GM19452 (cell line): Measurements from ENCODE around the gene PROB1.
A peak's percentile ranks its signal among the peaks of the same experiment; 100 is the strongest.
"Not testable (repeated sequence)": the region's sequence is repeated elsewhere in the genome, so short reads cannot be mapped to it uniquely, and the experiment has no call there.

Experiments
- ATAC-seq: cut with Tn5 transposase; IDR thresholded peaks from one replicate; pipeline ENCODE4 v1.9.1; 2021; ENCODE audit not compliant: unreplicated experiment

Gene PROB1

DNA sequence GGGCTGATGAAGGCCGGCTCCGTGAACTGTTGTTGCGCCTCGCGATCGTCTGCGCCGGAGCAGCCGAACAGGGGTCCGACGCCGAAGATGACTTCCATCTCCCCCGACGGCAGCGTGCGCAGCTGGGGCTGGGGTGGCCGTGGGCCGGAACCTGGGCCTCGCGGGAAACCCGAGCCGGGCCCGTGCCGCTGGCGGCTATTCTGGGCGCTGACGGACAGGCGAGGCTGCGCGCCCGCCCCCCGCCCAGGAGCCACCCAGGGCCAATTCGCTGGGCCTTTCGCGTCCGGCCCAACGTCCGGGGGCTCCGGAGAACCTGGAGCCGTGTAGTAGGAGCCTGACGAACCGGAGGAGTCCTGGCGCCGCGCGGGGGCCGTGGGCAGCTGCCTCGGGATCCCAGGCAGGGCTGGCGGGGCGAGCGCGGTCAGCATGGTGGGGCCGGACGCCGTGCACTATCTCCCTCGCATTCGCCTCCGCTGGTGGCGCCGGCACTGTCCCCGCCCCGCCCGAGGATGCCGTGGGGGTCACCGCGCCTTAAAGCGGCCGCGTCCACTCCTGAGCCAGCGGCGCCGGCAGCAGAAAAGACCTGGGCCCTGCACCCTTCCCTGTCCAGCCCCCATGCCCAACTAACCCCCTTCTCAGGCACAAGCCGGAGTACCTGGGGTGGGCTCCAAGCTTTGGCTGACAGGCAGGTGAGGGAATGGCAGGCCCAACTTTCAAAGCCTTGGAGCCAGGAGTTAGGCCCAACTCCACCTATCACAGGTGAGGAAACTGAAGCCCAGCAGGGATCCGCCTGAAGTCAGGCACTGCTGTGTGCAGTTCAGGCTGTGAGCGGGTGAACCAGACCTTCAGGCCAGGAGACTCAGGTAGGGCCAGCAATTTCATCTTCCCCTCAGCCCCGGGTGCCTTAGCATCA lies at the start of gene PROB1:
TSS of gene PROB1 (minus strand) at position 451 of the 913 bp plus-strand sequence. CDS start at position 428, 23 bp downstream.
- no peak for ATAC-seq

DNA sequence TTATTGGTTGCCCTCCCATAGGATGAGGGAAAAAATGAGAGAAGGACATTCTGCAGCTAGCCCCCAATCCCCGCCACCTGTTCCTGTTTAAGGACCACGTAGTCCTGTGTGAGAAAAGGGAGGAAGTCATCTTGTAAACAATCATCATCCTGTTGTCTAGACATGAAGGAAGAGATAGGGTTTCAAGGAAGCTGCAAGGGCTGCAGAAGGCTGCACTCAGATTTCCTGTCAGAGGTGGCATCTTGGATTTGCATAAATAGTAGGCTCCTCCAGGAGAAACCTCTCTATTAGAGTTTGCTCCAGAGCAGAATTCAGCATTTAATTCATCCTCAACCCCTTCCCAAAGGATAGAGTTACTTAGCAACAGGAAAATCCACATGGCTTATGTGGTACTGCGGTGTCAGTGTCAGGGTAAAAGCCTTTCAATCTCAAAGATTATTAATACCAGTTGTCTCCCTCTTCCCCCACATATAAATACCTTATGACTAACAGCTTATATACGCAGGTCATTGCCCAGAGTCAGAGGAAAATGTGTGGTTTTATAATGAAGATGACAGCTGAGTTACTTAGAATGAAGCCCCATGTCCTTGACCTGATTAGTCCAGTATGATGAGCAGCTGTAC lies 49.0 kb upstream of the PROB1 start:
- no peak for ATAC-seq

DNA sequence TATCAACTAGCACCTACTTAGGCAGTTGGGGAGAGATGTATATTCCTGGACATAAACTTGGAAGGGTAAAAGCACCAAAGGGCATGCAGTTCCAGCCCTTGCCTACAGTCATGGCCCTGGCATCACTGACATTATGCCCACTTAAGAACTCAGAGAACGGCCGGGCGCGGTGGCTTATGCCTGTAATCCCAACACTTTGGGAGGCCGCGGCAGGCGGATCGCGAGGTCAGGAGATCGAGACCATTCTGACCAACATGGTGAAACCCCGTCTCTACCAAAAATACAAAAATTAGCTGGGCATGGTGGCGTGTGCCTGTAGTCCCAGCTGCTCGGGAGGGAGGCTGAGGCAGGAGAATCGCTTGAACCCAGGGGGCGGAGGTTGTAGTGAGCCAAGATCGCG lies 45.5 kb upstream of the PROB1 start:
- ATAC-seq: not testable (repeated sequence)

- ATAC-seq: peak; percentile 91
Measured at GRCh38 chr5:139439013-139439903, 44.4 kb upstream of the PROB1 start, which contains the start of gene DNAJC18. Gene DNAJC18 (minus strand): TSS chr5:139439525. CDS start chr5:139439445, 80 bp downstream.

GRCh38 chr5:139438707-139439012 lies 43.8 kb upstream of the PROB1 start:
- no peak for ATAC-seq

DNA sequence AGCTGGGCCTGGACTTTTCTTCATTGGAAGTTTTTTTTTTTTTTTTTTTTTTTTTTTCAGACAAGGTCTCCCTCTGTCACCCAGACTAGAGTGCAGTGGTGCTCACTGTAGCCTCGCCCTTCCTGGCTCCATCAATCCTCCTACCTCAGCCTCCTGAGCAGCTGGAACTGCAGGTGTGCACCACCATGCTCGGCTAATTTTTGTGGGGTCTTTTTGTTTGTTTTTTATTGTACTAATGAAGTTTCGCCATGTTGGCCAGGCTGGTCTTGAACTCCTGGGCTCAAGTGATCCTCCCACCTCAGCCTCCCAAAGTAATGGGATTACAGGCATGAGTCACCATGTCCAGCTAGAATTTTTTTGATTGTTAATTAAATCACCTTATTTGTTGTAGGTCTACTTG lies 40.8 kb upstream of the PROB1 start:
- no peak for ATAC-seq

DNA sequence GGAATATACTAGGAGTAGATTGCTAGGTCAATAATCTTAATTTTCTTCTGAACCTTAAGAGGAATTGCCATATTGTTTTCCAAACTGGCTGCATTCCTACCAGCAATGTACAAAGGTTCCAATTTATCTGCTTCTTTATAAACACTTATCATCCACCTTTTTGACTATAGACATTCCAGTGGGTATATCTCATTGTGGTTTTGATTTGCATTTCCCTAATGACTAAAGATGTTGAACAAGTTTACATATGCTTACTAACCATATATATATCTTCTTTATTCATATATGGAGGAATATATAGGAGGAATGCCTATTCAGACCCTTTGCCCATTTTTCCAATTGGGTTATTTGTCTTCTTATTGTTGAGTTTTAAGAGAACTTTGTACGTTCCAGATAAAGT lies 36.8 kb upstream of the PROB1 start:
- no peak for ATAC-seq

DNA sequence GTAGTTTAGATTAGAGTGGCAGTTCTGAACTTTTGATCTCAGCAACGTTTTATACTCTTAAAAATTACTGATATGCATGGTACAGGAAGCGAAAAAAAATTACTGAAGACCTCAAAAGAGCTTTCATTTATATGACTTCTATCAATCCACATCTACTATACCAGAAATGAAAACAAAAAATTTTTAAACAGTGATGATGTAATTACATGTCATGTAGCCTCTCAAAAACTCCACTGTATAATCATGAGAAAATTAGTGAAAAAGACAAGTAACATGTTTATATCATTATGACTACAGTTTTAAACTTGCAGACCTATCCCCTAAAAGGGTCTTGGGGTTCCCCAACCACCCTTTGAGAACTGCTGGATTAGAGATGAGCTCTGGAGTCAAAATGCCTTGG lies 35.1 kb upstream of the PROB1 start:
- no peak for ATAC-seq

DNA sequence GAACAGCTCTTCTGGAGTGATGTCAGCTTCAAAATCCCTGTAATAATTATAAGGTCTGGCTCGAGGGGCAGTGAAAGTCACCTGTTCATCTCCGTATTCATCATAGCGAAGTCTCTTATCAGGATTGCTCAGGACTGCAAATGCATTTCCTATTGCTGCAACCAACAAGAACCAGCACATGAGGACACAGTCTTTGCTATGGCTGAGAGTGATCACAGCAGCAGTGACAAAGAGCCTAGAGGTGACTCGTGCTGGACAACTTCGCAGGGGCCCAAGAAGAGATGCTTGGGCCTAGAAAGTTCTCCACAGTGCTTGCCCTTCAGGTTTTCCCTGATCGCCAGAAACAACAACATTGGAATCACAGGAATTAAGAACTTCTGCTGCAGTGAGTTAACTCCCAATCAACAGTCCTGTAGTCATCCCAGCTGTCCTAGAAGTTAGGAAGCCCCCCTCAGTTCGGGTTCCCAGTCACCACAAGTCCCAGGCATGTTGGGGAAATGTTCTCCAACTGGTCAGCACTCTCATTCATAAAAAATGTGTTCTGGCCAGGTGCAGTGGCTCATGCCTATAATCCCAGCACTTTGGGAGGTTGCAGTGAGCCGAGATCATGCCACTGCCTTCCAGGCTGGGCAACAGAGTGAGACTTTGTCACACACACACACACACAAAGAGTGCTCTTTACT lies 31.4 kb upstream of the PROB1 start:
- ATAC-seq: no peak

- no peak for ATAC-seq
Measured at GRCh38 chr5:139425497-139425896, 30.6 kb upstream of the PROB1 start.

DNA sequence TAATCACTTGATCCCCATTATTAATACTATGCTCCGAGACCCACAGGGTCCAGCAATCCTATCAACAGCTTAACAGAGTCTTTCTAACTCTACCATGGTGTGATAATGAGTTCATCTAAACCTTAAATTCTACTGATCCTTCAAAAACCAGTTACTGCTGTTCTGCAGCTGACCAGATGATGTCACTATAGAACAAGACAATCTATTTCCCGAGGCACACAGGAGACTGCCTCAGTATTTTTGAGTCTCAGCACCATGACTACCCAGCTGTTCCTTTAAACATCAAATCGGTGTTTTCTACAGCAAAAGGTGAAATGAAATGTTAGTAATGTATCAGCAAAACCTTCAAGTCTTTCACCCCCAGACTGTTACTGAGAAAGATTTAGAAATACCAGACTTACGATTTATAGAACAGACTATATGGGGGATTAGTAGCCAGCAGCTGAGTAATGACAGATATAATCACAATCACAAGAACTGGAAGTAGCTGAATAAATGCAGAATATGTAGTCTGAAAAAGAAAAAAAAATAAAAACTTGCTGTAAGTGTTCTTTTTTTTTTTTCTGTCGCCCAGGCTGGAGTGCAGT lies 27.5 kb upstream of the PROB1 start:
- ATAC-seq: no peak

DNA sequence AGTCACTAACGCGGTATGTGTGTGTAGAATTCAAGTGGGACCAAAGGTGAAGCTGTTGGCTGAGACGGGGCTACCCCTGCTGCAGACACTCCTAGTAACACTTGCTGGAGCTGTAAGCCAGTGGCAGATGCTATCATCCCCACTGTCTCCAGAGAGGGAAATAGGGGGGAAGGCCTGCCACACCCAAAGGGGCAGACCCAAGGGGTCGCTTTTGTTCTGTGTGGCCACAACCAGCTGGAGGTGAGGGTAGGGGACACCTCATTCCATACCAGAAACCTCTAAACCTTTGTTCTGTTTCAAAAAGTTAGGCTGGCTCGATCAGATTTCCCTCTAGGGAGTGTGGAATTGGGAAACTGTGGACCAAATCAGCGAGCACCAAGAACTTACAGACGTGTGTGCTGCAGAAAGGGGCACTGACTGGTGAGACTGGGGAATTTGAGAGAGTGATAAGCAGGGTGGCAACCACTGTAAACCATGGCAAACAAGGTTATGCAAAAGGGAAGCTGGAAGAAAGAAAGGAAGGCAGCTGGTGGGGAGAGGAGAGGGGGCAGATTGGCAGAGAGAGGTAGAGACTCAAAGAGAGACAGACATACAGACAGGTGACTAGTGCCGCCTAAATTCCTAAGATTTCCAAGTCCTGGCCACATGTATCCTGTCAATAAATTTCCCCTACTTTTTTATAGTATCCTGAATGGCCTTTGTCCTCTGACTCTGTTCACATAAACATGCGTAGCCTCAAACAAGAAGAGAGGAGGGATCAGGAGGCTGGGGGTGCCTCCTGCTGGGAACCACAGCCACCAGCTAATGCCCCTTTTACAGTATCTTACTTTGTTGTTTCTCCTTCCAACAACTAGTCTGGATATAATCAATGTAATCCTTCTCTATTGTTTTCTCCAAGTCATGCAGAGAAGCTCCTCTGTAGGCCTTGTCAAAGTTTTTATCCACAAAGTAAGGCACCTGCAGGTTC lies 24.6 kb upstream of the PROB1 start:
- ATAC-seq: no peak

GRCh38 chr5:139418793-139419192 lies 23.9 kb upstream of the PROB1 start:
- no peak for ATAC-seq

DNA sequence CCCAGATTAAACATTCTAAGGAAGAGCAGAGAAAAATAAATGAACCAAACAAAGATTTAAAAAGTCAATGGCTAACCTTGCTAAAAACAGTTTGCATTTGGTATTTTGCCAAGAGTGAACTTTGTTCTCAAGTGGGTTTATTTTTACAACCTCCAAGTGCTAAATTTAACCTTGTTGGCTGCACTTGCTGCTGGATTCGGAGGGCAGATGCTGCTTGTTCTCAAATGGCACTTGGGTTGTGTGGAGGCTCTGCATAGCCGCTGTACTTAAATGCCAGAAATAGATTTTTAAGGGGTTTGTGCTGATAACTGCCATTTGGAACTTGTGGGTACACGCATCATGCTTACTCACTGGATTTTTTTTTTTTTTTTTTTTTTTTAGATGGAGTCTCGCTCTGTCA lies 22.3 kb upstream of the PROB1 start:
- ATAC-seq: no peak

GRCh38 chr5:139416651-139417050 lies 21.7 kb upstream of the PROB1 start:
- ATAC-seq: no peak

- ATAC-seq: no peak
Measured at GRCh38 chr5:139415869-139416268, 21.0 kb upstream of the PROB1 start.

GRCh38 chr5:139415221-139415861 lies 20.4 kb upstream of the PROB1 start:
- no peak for ATAC-seq

- ATAC-seq: no peak
Measured at GRCh38 chr5:139414581-139415130, 19.8 kb upstream of the PROB1 start.

GRCh38 chr5:139413963-139414362 lies 19.1 kb upstream of the PROB1 start:
- ATAC-seq: no peak
